B cell (primary cell): ENCODE measurements around the gene YY1AP1. TPM values are rescaled to one million over a fixed set of nuclear protein-coding genes. Genes with fewer than 3 reads are reported as not detected.

Experiments
- ATAC-seq: fragments of 200-7000 bp; cut with Tn5 transposase; one replicate; pipeline ENCODE4 v1.10.0; 2021; ENCODE audit warnings: low read depth, mild to moderate bottlenecking, moderate number of reproducible peaks, moderate library complexity
- CTCF ChIA-PET: fragments of 350-600 bp; sonication (Branson Sonifier 250); formaldehyde crosslinking; loops from one replicate; lab custom pipeline; 2021; ENCODE audit warnings: antibody characterized with exemption, inconsistent platforms; lab: Charles Lee
- POLR2A ChIA-PET: fragments of 350-600 bp; sonication (Branson Sonifier 250); formaldehyde crosslinking; loops from one replicate; lab custom pipeline; 2021; ENCODE audit warnings: antibody characterized with exemption; lab: Charles Lee
- DNase-seq: peaks from one replicate; pipeline ENCODE4 v3.0.0; 2013
- H2AFZ ChIP-seq: 2 replicates; pipeline ENCODE4 v1.6.1; 2012; ENCODE audit warnings: mild to moderate bottlenecking, low read depth, low read length; ENCODE audit not compliant: insufficient read depth, poor library complexity, severe bottlenecking
- H3K27ac ChIP-seq, 2 donors: 1 replicate in 1 of 2; 2 replicates in 1 of 2; pipeline ENCODE4 v1.5.1; 2012 to 2013; ENCODE audit warnings: low read length in 2 of 2, mild to moderate bottlenecking in 2 of 2, moderate library complexity in 1 of 2
- H3K27me3 ChIP-seq, 4 experiments: fragments of 200-600 bp in 1 of 4; sonication (generic) in 1 of 4; replicated peaks in 1 of 4; 1 replicate in 2 of 4; 2 replicates in 2 of 4; pipeline versions ENCODE4 v1.6.1 to v1.7.0; 2013 to 2016; ENCODE audit warnings: low read length in 3 of 4, mild to moderate bottlenecking in 2 of 4, mixed read lengths in 1 of 4, moderate library complexity in 1 of 4; ENCODE audit not compliant: insufficient read depth in 4 of 4, control insufficient read depth in 3 of 4; ENCODE audit errors: control extremely low read depth in 1 of 4
- H3K36me3 ChIP-seq, 2 experiments: replicated peaks in 1 of 2; 1 replicate in 1 of 2; 2 replicates in 1 of 2; pipeline versions ENCODE4 v1.6.1 to v1.7.1; 2013; ENCODE audit warnings: low read length in 1 of 2; ENCODE audit not compliant: insufficient read depth in 2 of 2, control insufficient read depth in 1 of 2; ENCODE audit errors: control extremely low read depth in 1 of 2, extremely low read depth in 1 of 2
- H3K4me1 ChIP-seq, 2 donors: fragments of 200-600 bp in 1 of 2; sonication (generic) in 1 of 2; 1 replicate in 1 of 2; 2 replicates in 1 of 2; pipeline versions ENCODE4 v1.5.1 to v1.6.1; 2013 to 2017; ENCODE audit warnings: low read length in 2 of 2; ENCODE audit not compliant: control insufficient read depth in 2 of 2, insufficient read depth in 2 of 2
- H3K4me2 ChIP-seq: replicated peaks from 2 replicates; pipeline ENCODE3; 2012; ENCODE audit warnings: mild to moderate bottlenecking, low read depth, low read length; ENCODE audit not compliant: poor library complexity, severe bottlenecking
- H3K4me3 ChIP-seq, 5 experiments: fragments of 200-600 bp in 1 of 5; sonication (generic) in 1 of 5; 1 replicate in 3 of 5; 2 replicates in 2 of 5; pipeline versions ENCODE4 v1.5.1 to v1.7.0; 2011 to 2016; ENCODE audit warnings: low read length in 4 of 5, mild to moderate bottlenecking in 4 of 5, low read depth in 2 of 5, control low read depth in 1 of 5, moderate library complexity in 1 of 5; ENCODE audit not compliant: insufficient read depth in 1 of 5; ENCODE audit errors: control extremely low read depth in 1 of 5, extremely low read depth in 1 of 5
- H3K79me2 ChIP-seq: fragments of 200-600 bp; sonication (generic); one replicate; pipeline ENCODE4 v1.6.0; 2016; ENCODE audit warnings: low read length; ENCODE audit not compliant: control insufficient read depth, insufficient read depth
- H3K9ac ChIP-seq: fragments of 200-600 bp; sonication (generic); 2 replicates; pipeline ENCODE4 v1.6.1; 2017; ENCODE audit warnings: mild to moderate bottlenecking, low read length, moderate library complexity
- H3K9me3 ChIP-seq, 3 donors: one replicate each; pipeline versions ENCODE4 v1.6.1 to v1.7.1; 2013; ENCODE audit warnings: low read length in 2 of 3; ENCODE audit not compliant: control insufficient read depth in 2 of 3, insufficient read depth in 1 of 3; ENCODE audit errors: control extremely low read depth in 1 of 3
- H4K20me1 ChIP-seq: 2 replicates; pipeline ENCODE4 v1.6.0; 2012; ENCODE audit warnings: mild to moderate bottlenecking, low read length; ENCODE audit not compliant: insufficient read depth, control insufficient read depth, poor library complexity, severe bottlenecking
- H3K27ac Mint-ChIP-seq: one replicate; pipeline ENCODE4 v1.8.0; 2021; ENCODE audit warnings: mixed read lengths
- H3K27me3 Mint-ChIP-seq: one replicate; pipeline ENCODE4 v1.8.0; 2021; ENCODE audit warnings: mixed read lengths
- H3K4me1 Mint-ChIP-seq: one replicate; pipeline ENCODE4 v1.8.0; 2021; ENCODE audit warnings: mixed read lengths
- H3K4me3 Mint-ChIP-seq: one replicate; pipeline ENCODE4 v1.8.0; 2021; ENCODE audit warnings: mixed read lengths
- H3K9me3 Mint-ChIP-seq: one replicate; pipeline ENCODE4 v1.8.0; 2022; ENCODE audit warnings: mixed read lengths; ENCODE audit not compliant: insufficient read depth
- EZH2 ChIP-seq: IDR thresholded peaks from 2 replicates; pipeline ENCODE4 v1.6.1; 2012; ENCODE audit warnings: borderline replicate concordance, low read depth, mild to moderate bottlenecking, moderate library complexity, low read length; ENCODE audit not compliant: insufficient read depth, poor library complexity, severe bottlenecking
- WGBS: methylation state at CpG from one replicate; pipeline ENCODE4 v1.1.5; 2013; ENCODE audit warnings: missing lambda C conversion rate; ENCODE audit not compliant: insufficient coverage; 5-methylcytosine and 5-hydroxymethylcytosine counted together
- intact Hi-C: fragments of 100-400 bp; cut with micrococcal nuclease; formaldehyde crosslinking; loops from one replicate; pipeline ENCODE4 v1.10.0; 2022
- polyA plus RNA-seq: library from polyadenylated mRNA; depleted of rRNA; stranded (reverse); fragments of >200 nt; gene quantifications from 2 replicates; pipeline ENCODE4 v1.2.3, GENCODE V29; 2012
- total RNA-seq, 2 donors: library from RNA; stranded (reverse); fragments of 120-200 nt in 1 of 2; gene quantifications; 1 replicate in 1 of 2; 2 replicates in 1 of 2; pipeline versions ENCODE4 v1.2.3 to v1.2.4, GENCODE V29; 2013 to 2022
- TF ChIP-seq, protein P1 (sequence below): fragments of 200-600 bp; IDR thresholded peaks from one replicate; pipeline ENCODE4 v1.8.0; 2022; ENCODE audit warnings: antibody characterized with exemption, mild to moderate bottlenecking

Gene YY1AP1
- total and polyA plus RNA-seq, 2 donors (not counting 1 experiment from before 2014, with no cell fraction given), result 95.4 to 156 TPM

DNA sequence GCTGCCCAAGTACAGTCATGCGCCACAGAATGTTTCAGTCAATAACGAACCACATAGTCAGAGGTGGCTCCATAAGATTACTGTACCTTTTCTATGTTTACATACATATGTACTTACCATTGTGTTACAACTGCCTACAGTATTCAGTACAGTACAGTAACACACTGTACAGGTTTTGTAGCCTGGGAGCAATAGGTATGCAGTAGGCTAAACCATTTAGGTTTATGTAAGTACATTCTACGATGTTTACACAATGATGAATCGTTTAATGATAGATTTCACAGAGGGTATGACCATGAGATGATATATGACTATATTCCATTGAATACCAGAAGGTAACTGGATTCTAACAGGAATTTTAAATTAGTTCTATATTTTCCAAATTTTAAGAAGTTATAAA is 10.5 kb downstream of the YY1AP1 start:
- no peaks in the 10 kb centered on the region for H3K4me1 ChIP-seq
- Mint-ChIP-seq H3K9me3 (no peaks in the 10 kb centered on the region), H3K27ac (no peak overlapping the region), H3K4me1 (peaks cover 2% of the 10 kb centered on the region), H3K27me3 (no peaks in the 10 kb centered on the region), H3K4me3 (no peak overlapping the region)
- no peak for DNase-seq
- TF ChIP-seq, protein P1, sequence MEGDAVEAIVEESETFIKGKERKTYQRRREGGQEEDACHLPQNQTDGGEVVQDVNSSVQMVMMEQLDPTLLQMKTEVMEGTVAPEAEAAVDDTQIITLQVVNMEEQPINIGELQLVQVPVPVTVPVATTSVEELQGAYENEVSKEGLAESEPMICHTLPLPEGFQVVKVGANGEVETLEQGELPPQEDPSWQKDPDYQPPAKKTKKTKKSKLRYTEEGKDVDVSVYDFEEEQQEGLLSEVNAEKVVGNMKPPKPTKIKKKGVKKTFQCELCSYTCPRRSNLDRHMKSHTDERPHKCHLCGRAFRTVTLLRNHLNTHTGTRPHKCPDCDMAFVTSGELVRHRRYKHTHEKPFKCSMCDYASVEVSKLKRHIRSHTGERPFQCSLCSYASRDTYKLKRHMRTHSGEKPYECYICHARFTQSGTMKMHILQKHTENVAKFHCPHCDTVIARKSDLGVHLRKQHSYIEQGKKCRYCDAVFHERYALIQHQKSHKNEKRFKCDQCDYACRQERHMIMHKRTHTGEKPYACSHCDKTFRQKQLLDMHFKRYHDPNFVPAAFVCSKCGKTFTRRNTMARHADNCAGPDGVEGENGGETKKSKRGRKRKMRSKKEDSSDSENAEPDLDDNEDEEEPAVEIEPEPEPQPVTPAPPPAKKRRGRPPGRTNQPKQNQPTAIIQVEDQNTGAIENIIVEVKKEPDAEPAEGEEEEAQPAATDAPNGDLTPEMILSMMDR, result no peak
- no peak for TF ChIP-seq EZH2
- peaks cover 50% of the 10 kb centered on the region for H3K79me2 ChIP-seq
- H2AFZ ChIP-seq, result no peak overlapping the region
- intact Hi-C loops, result no loop called here
- H3K27me3 ChIP-seq, result no peaks in the 10 kb centered on the region
- ATAC-seq, result no peak
- ChIA-PET CTCF (no interaction called here), POLR2A (no interaction called here)
- H3K27ac ChIP-seq, result no peak overlapping the region
- peaks cover 15 to 70% of the 10 kb centered on the region in 2 experiments for H3K36me3 ChIP-seq
- WGBS, result 100% methylated on average over 2 of the region's 4 CpGs
- H3K4me3 ChIP-seq, result no peak overlapping the region
- no peak overlapping the region for H3K4me2 ChIP-seq
- H3K9me3 ChIP-seq, result no peaks in the 10 kb centered on the region
- no peak overlapping the region for H3K9ac ChIP-seq
- H4K20me1 ChIP-seq, result peaks cover 37% of the 10 kb centered on the region

DNA sequence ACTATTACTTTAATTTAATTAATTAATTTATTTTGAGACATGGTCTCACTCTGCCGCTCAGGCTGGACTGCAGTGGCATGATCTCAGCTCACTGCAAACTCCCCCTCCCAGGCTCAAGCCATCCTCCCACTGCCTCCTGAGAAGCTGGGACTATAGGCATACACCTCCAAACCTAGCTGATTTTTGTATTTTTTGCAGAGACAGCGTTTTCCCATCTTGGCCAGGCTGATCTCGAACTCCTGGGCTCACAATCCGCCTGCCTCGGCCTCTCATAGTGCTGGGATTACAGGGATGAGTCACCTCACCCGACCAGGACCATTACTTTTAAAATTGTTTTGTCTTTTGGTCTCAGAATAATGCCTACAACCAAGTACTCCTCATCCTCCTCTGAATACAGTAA is 15.6 kb downstream of the YY1AP1 start:
- 97% methylated on average over 5 of the region's 6 CpGs for WGBS
- Histone ChIP-seq H4K20me1 (no peaks in the 10 kb centered on the region), H3K27ac (no peak overlapping the region), H2AFZ (no peak overlapping the region), H3K4me2 (no peak overlapping the region), H3K9ac (no peak overlapping the region), H3K36me3 (peaks cover 20 to 88% of the 10 kb centered on the region in 2 experiments), H3K4me3 (no peak overlapping the region), H3K27me3 (no peaks in the 10 kb centered on the region), H3K4me1 (no peaks in the 10 kb centered on the region), H3K79me2 (peaks cover 13% of the 10 kb centered on the region), H3K9me3 (no peaks in the 10 kb centered on the region)
- no peaks in the 10 kb centered on the region for H3K27me3 Mint-ChIP-seq
- no peak overlapping the region for H3K4me3 Mint-ChIP-seq
- H3K4me1 Mint-ChIP-seq, result no peaks in the 10 kb centered on the region
- ChIA-PET POLR2A (no interaction called here), CTCF (no interaction called here)
- ATAC-seq, result no peak
- intact Hi-C loops, result no loop called here
- H3K9me3 Mint-ChIP-seq, result no peaks in the 10 kb centered on the region
- H3K27ac Mint-ChIP-seq, result no peak overlapping the region
- no peak for DNase-seq
- no peak for TF ChIP-seq EZH2
- TF ChIP-seq, protein P1, result no peak
